Gastroesophageal sphincter (tissue), 3 donors: ENCODE results near the gene EED.

ENCODE experiments used
- CTCF ChIP-seq, 4 experiments: fragments of 200-600 bp in 2 of 4; fragments of 450-650 bp in 2 of 4; sonication (generic) in 1 of 4; IDR thresholded peaks; one replicate each; pipeline ENCODE4 v1.5.1; 2017 to 2019; ENCODE audit warnings: antibody characterized with exemption in 4 of 4, mild to moderate bottlenecking in 2 of 4, moderate library complexity in 2 of 4
- POLR2AphosphoS5 ChIP-seq: sonication (generic); formaldehyde crosslinking; IDR thresholded peaks from one replicate; pipeline ENCODE4 v1.6.1; 2017; ENCODE audit warnings: antibody characterized with exemption

GRCh38 chr11:86220653-86221052, 23.9 kb upstream of the EED start:
- TF ChIP-seq CTCF (IDR thresholded peaks at IDR 0.05) (no peak), POLR2AphosphoS5 (no peak)
